Spleen (tissue), 11 donors: ENCODE measurements around the gene RAD51B. TPM values are rescaled to one million over a fixed set of nuclear protein-coding genes. Genes with fewer than 3 reads are reported as not detected.

Source experiments
- DNase-seq: peaks from one replicate; pipeline ENCODE4 v3.0.0-alpha.2; 2020
- H3K27ac ChIP-seq, 8 donors: fragments of 200-600 bp; sonication (generic) in 7 of 8; 1 replicate in 4 of 8; 2 replicates in 4 of 8; pipeline versions ENCODE4 v1.5.0 to v1.8.0; 2016 to 2021; ENCODE audit warnings: inconsistent platforms in 4 of 8, mild to moderate bottlenecking in 4 of 8, moderate library complexity in 1 of 8
- H3K27me3 ChIP-seq, 7 donors: fragments of 200-600 bp; sonication (generic) in 6 of 7; replicated peaks in 1 of 7; 1 replicate in 4 of 7; 2 replicates in 3 of 7; pipeline versions ENCODE4 v1.5.0 to v1.8.0; 2016 to 2021; ENCODE audit warnings: inconsistent platforms in 3 of 7, mild to moderate bottlenecking in 1 of 7
- H3K36me3 ChIP-seq, 6 donors: fragments of 200-600 bp; sonication (generic) in 5 of 6; 1 replicate in 4 of 6; 2 replicates in 2 of 6; pipeline versions ENCODE4 v1.5.0 to v1.8.0; 2016 to 2021; ENCODE audit warnings: inconsistent platforms in 2 of 6
- H3K4me1 ChIP-seq, 6 donors: fragments of 200-600 bp; sonication (generic) in 5 of 6; 1 replicate in 3 of 6; 2 replicates in 3 of 6; pipeline versions ENCODE4 v1.5.0 to v1.8.0; 2016 to 2021; ENCODE audit warnings: inconsistent platforms in 3 of 6
- H3K4me3 ChIP-seq, 8 donors: fragments of 200-600 bp; sonication (generic) in 7 of 8; 1 replicate in 4 of 8; 2 replicates in 4 of 8; pipeline versions ENCODE4 v1.5.0 to v1.8.0; 2016 to 2021; ENCODE audit warnings: inconsistent platforms in 4 of 8, mild to moderate bottlenecking in 4 of 8, moderate library complexity in 2 of 8
- H3K9me3 ChIP-seq, 8 donors: fragments of 200-600 bp; sonication (generic) in 7 of 8; 1 replicate in 4 of 8; 2 replicates in 4 of 8; pipeline versions ENCODE4 v1.5.0 to v1.8.0; 2016 to 2021; ENCODE audit warnings: inconsistent platforms in 4 of 8
- CTCF ChIP-seq, 11 experiments: fragments of 200-600 bp in 7 of 11; fragments of 450-650 bp in 4 of 11; sonication (generic) in 4 of 11; IDR thresholded peaks in 8 of 11; conservative IDR thresholded peaks in 3 of 11; 1 replicate in 7 of 11; 2 replicates in 4 of 11; pipeline versions ENCODE4 v1.4.0 to v1.8.0; 2016 to 2021; ENCODE audit warnings: antibody characterized with exemption in 11 of 11, inconsistent platforms in 4 of 11, mild to moderate bottlenecking in 1 of 11
- POLR2A ChIP-seq, 3 donors: fragments of 450-650 bp; IDR thresholded peaks; one replicate each; pipeline ENCODE4 v1.5.1; 2017; ENCODE audit warnings: antibody characterized with exemption in 3 of 3, mild to moderate bottlenecking in 1 of 3
- POLR2AphosphoS5 ChIP-seq, 3 donors: sonication (generic); formaldehyde crosslinking; IDR thresholded peaks; one replicate each; pipeline ENCODE4 v1.5.1; 2017; ENCODE audit warnings: antibody characterized with exemption in 3 of 3
- WGBS, 5 donors: extraction: QIAGEN DNeasy Blood & Tissue Kit in 3 of 5; methylation state at CpG; one replicate each; pipeline versions ENCODE4 v1.1.5 to v1.1.7; 2013 to 2018; 5-methylcytosine and 5-hydroxymethylcytosine counted together
- intact Hi-C: fragments of 100-400 bp; cut with DNase I; formaldehyde crosslinking; loops from one replicate; pipeline ENCODE4 v1.15.0; 2023; ENCODE audit warnings: low total_unique reads
- polyA plus RNA-seq, 3 donors: library from polyadenylated mRNA; stranded (reverse); fragments of 200-250 nt; gene quantifications; one replicate each; pipeline ENCODE4 v1.2.1, GENCODE V29; 2013
- total RNA-seq, 7 donors: library from RNA; depleted of rRNA in 3 of 7; stranded (reverse); fragments of >200 nt in 3 of 7; fragmentation: NEBNext Ultra II Directional in 4 of 7; extraction: Animal tissue kit (Norgen Biotek cat#: 25700) in 4 of 7; gene quantifications; one replicate each; pipeline versions ENCODE4 v1.1.0 to v1.2.1, GENCODE V29; 2016 to 2021
- donor health status: healthy with polysubstance abuse.
- donor health status: DM: no; HTN: no; CAD: no; lungs with moderate emphysema.
- donor health status: DM: no; HTN: no; CAD: no.
- donor health status: Bipolar disorder and iron deficiency.
- donor health status: healthy.
- donor health status: DM: no; HTN: no; CAD: no.
- donor health status: DM: yes; HTN: yes; CAD: no.

Gene RAD51B
- total and polyA plus RNA-seq, 10 donors = 4.2 to 43.7 (median 29.8) TPM

- Histone ChIP-seq H3K27me3 (no peaks in the 10 kb centered on the region), H3K4me3 (no peak overlapping the region), H3K27ac (peak overlapping the region in 1 of 8 donors; percentile 23), H3K9me3 (peaks cover 0 to 33% (median 25%) of the 10 kb centered on the region in 8 donors), H3K36me3 (no peaks in the 10 kb centered on the region), H3K4me1 (peaks cover 0 to 29% (median 10%) of the 10 kb centered on the region in 6 donors)
- TF ChIP-seq CTCF (IDR thresholded peaks at IDR 0.05 in 8 of 11, conservative IDR thresholded peaks at IDR 0.05 in 3 of 11) (no peak), POLR2A (IDR thresholded peaks at IDR 0.05) (no peak), POLR2AphosphoS5 (IDR thresholded peaks at IDR 0.05) (no peak)
- DNase-seq = no peak
- intact Hi-C loops = no loop called here
These were observed 327.7 kb downstream of the RAD51B start for GRCh38 chr14:68147303-68147702.

DNA sequence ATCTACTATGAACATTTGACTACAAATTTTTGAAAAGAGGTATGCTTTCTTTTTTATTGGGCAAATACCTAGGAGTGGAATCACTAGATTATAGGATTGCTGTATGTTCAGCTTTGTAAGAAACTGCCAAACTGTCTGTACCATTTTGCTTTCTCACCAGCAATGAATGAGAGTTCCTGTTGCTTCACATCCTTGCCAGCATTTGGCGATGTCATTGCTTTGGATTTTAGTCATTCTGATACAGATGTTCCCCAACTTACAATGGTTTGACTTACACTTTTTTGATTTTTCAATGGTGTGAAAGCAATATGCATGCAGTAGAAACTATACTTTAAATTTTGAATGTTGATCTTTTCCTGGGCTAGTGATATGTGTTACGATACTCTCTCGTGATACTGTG is 328.7 kb downstream of the RAD51B start:
- Histone ChIP-seq H3K27me3 (no peaks in the 10 kb centered on the region), H3K9me3 (peaks cover 0 to 40% (median 29%) of the 10 kb centered on the region in 8 donors), H3K4me3 (no peak overlapping the region), H3K4me1 (peaks cover 0 to 25% (median 10%) of the 10 kb centered on the region in 6 donors), H3K36me3 (no peaks in the 10 kb centered on the region), H3K27ac (no peak overlapping the region)
- intact Hi-C loops = no loop called here
- no peak for TF ChIP-seq POLR2A (IDR thresholded peaks at IDR 0.05)
- no peak for TF ChIP-seq POLR2AphosphoS5 (IDR thresholded peaks at IDR 0.05)
- TF ChIP-seq CTCF (IDR thresholded peaks at IDR 0.05 in 8 of 11, conservative IDR thresholded peaks at IDR 0.05 in 3 of 11) = no peak
- WGBS, 5 donors = 91 to 96% (median 95%) methylated on average over 3 of the region's 3 CpGs
- no peak for DNase-seq

DNA sequence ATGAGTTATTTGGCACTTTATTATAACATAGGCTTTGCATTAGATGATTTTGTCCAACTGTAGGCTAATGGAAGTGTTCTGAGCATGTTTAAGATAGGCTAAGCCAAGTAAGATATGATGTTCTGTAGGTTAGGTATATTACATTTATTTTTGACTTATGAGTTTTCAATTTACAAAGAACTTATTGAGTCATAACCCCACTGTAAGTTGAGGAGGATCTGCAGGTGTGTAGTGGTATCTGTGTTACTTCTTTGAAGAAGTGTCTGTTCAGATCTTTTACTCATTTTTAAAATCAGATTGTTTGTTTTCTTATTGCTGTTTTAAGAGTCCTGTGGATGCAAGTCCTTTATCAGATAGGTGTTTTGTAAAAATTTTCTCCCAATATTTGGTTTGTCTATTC is 329.2 kb downstream of the RAD51B start:
- Histone ChIP-seq H3K4me1 (peaks cover 0 to 20% (median 7%) of the 10 kb centered on the region in 6 donors), H3K9me3 (peaks cover 0 to 40% (median 29%) of the 10 kb centered on the region in 8 donors), H3K27ac (no peak overlapping the region), H3K36me3 (no peaks in the 10 kb centered on the region), H3K4me3 (no peak overlapping the region), H3K27me3 (no peaks in the 10 kb centered on the region)
- intact Hi-C loops = no loop called here
- TF ChIP-seq POLR2A (IDR thresholded peaks at IDR 0.05) (no peak), POLR2AphosphoS5 (IDR thresholded peaks at IDR 0.05) (no peak), CTCF (IDR thresholded peaks at IDR 0.05 in 8 of 11, conservative IDR thresholded peaks at IDR 0.05 in 3 of 11) (no peak)
- no peak for DNase-seq

- no peak for DNase-seq
- H3K27me3 ChIP-seq = no peaks in the 10 kb centered on the region
- no peaks in the 10 kb centered on the region for H3K4me1 ChIP-seq
- TF ChIP-seq POLR2AphosphoS5 (IDR thresholded peaks at IDR 0.05) = no peak
- TF ChIP-seq POLR2A (IDR thresholded peaks at IDR 0.05) = no peak
- no peak for TF ChIP-seq CTCF (IDR thresholded peaks at IDR 0.05 in 8 of 11, conservative IDR thresholded peaks at IDR 0.05 in 3 of 11)
- H3K4me3 ChIP-seq = no peak overlapping the region
- intact Hi-C loops = no loop called here
- H3K9me3 ChIP-seq = peaks cover 0 to 33% (median 23%) of the 10 kb centered on the region in 8 donors
- 40 to 64% (median 56%) methylated on average over 1 of the region's 1 CpG for WGBS, 5 donors
- no peak overlapping the region for H3K27ac ChIP-seq
- H3K36me3 ChIP-seq = no peaks in the 10 kb centered on the region
These were observed 333.7 kb downstream of the RAD51B start for GRCh38 chr14:68153275-68153674.
